SK-N-SH treated with all-trans-retinoic acid at 6 μM for 48 hours (cell line): ENCODE measurements around the gene PHLDA3.

Source experiments
- ATAC-seq: fragments of 200-7000 bp; cut with Tn5 transposase; 3 replicates; pipeline ENCODE4 v1.9.1; 2020; ENCODE audit warnings: mild to moderate bottlenecking, moderate library complexity
- ARNTL ChIP-seq: fragments of 450-650 bp; formaldehyde crosslinking; IDR thresholded peaks from 2 replicates; pipeline ENCODE4 v1.5.0; 2020; ENCODE audit warnings: low read depth, mild to moderate bottlenecking, moderate library complexity, borderline replicate concordance
- BACH2 ChIP-seq: fragments of 250-450 bp; sonication (Bioruptor Pico); IDR thresholded peaks from 2 replicates; pipeline ENCODE4 v1.9.0; 2021; ENCODE audit warnings: mild to moderate bottlenecking, borderline replicate concordance
- CREB5 ChIP-seq: fragments of 250-450 bp; sonication (Bioruptor Pico); IDR thresholded peaks from 2 replicates; pipeline ENCODE4 v1.5.1; 2020; ENCODE audit warnings: low read depth, mild to moderate bottlenecking, moderate library complexity
- CSDC2 ChIP-seq: fragments of 250-450 bp; sonication (Bioruptor Pico); IDR thresholded peaks from 2 replicates; pipeline ENCODE4 v1.5.0; 2020; ENCODE audit warnings: mild to moderate bottlenecking, moderate library complexity
- ESRRG ChIP-seq: fragments of 250-450 bp; sonication (Bioruptor Pico); IDR thresholded peaks from 2 replicates; pipeline ENCODE4 v1.6.1; 2021; ENCODE audit warnings: mild to moderate bottlenecking
- GLIS3 ChIP-seq: fragments of 250-450 bp; sonication (Bioruptor Pico); IDR thresholded peaks from 2 replicates; pipeline ENCODE4 v1.5.0; 2020; ENCODE audit warnings: mild to moderate bottlenecking, moderate library complexity
- ISL1 ChIP-seq: fragments of 250-450 bp; sonication (Bioruptor Pico); IDR thresholded peaks from 2 replicates; pipeline ENCODE4 v2.1.2; 2022; ENCODE audit warnings: mild to moderate bottlenecking, moderate library complexity
- OSR1 ChIP-seq: fragments of 250-450 bp; sonication (Bioruptor Pico); IDR thresholded peaks from 2 replicates; pipeline ENCODE4 v1.8.0; 2022; ENCODE audit warnings: moderate library complexity, mild to moderate bottlenecking, inconsistent platforms
- POU6F1 ChIP-seq: fragments of 250-450 bp; sonication (Bioruptor Pico); IDR thresholded peaks from 2 replicates; pipeline ENCODE4 v1.8.0; 2021; ENCODE audit warnings: low read depth, mild to moderate bottlenecking, moderate library complexity, borderline replicate concordance
- PPARA ChIP-seq: fragments of 250-450 bp; sonication (Bioruptor Pico); IDR thresholded peaks from 2 replicates; pipeline ENCODE4 v1.5.0; 2020; ENCODE audit warnings: mild to moderate bottlenecking, borderline replicate concordance
- RARB ChIP-seq: fragments of 250-450 bp; sonication (Bioruptor Pico); IDR thresholded peaks from 2 replicates; pipeline ENCODE4 v1.8.0; 2021; ENCODE audit warnings: mild to moderate bottlenecking, moderate library complexity
- SNAI2 ChIP-seq: fragments of 250-450 bp; sonication (Bioruptor Pico); IDR thresholded peaks from 2 replicates; pipeline ENCODE4 v1.5.0; 2020; ENCODE audit warnings: mild to moderate bottlenecking, moderate library complexity
- TCF4 ChIP-seq: fragments of 250-450 bp; sonication (Bioruptor Pico); IDR thresholded peaks from 2 replicates; pipeline ENCODE4 v1.8.0; 2021; ENCODE audit warnings: mild to moderate bottlenecking, moderate library complexity, borderline replicate concordance
- TOX ChIP-seq: fragments of 250-450 bp; sonication (Bioruptor Pico); IDR thresholded peaks from 2 replicates; pipeline ENCODE4 v1.8.0; 2021; ENCODE audit warnings: mild to moderate bottlenecking, moderate library complexity, borderline replicate concordance
- TSHZ2 ChIP-seq: fragments of 250-450 bp; sonication (Bioruptor Pico); IDR thresholded peaks from 2 replicates; pipeline ENCODE4 v1.5.0; 2020; ENCODE audit warnings: mild to moderate bottlenecking, moderate library complexity
- ZC3H10 ChIP-seq: fragments of 250-450 bp; sonication (Bioruptor Pico); IDR thresholded peaks from 2 replicates; pipeline ENCODE4 v1.5.1; 2021; ENCODE audit warnings: mild to moderate bottlenecking, moderate library complexity
- ZFP3 ChIP-seq: fragments of 250-450 bp; sonication (Bioruptor Pico); IDR thresholded peaks from 2 replicates; pipeline ENCODE4 v1.5.0; 2020; ENCODE audit warnings: mild to moderate bottlenecking, moderate library complexity
- ZFP30 ChIP-seq: fragments of 450-650 bp; formaldehyde crosslinking; IDR thresholded peaks from 2 replicates; pipeline ENCODE4 v1.5.0; 2022; ENCODE audit warnings: mild to moderate bottlenecking, moderate library complexity
- ZNF565 ChIP-seq: fragments of 450-650 bp; formaldehyde crosslinking; conservative IDR thresholded peaks from 2 replicates; pipeline ENCODE4 v1.5.0; 2020; ENCODE audit warnings: low read depth, mild to moderate bottlenecking, moderate library complexity
- ZNF70 ChIP-seq: fragments of 450-650 bp; formaldehyde crosslinking; IDR thresholded peaks from 2 replicates; pipeline ENCODE4 v1.5.0; 2020; ENCODE audit warnings: mild to moderate bottlenecking, moderate library complexity
- ZNF8 ChIP-seq: fragments of 450-650 bp; formaldehyde crosslinking; IDR thresholded peaks from 2 replicates; pipeline ENCODE4 v1.5.0; 2020; ENCODE audit warnings: mild to moderate bottlenecking, moderate library complexity
- TF ChIP-seq, protein P1 (sequence below): fragments of 250-450 bp; sonication (Bioruptor Pico); IDR thresholded peaks from 2 replicates; pipeline ENCODE4 v1.5.1; 2021; ENCODE audit warnings: mild to moderate bottlenecking, moderate library complexity

The PHLDA3 gene

GRCh38 chr1:201499191-201499590, 30.2 kb upstream of the PHLDA3 start (continued):
- TF ChIP-seq POU6F1 (CRISPR knock-in tag): no peak
- TF ChIP-seq ZC3H10 (CRISPR knock-in tag): no peak
- TF ChIP-seq BACH2: no peak
- no peak for TF ChIP-seq TOX (CRISPR knock-in tag)
- no peak for TF ChIP-seq CREB5 (CRISPR knock-in tag)
- no peak for TF ChIP-seq TSHZ2 (CRISPR knock-in tag)

GRCh38 chr1:201498621-201499020, 29.6 kb upstream of the PHLDA3 start:
- no peak for TF ChIP-seq BACH2
- no peak for TF ChIP-seq ZFP30 (CRISPR knock-in tag)
- TF ChIP-seq ZC3H10 (CRISPR knock-in tag): no peak
- no peak for TF ChIP-seq PPARA (CRISPR knock-in tag)
- no peak for TF ChIP-seq ZNF70
- no peak for TF ChIP-seq GLIS3 (CRISPR knock-in tag)
- TF ChIP-seq ISL1 (CRISPR knock-in tag): no peak
- TF ChIP-seq, protein P1, sequence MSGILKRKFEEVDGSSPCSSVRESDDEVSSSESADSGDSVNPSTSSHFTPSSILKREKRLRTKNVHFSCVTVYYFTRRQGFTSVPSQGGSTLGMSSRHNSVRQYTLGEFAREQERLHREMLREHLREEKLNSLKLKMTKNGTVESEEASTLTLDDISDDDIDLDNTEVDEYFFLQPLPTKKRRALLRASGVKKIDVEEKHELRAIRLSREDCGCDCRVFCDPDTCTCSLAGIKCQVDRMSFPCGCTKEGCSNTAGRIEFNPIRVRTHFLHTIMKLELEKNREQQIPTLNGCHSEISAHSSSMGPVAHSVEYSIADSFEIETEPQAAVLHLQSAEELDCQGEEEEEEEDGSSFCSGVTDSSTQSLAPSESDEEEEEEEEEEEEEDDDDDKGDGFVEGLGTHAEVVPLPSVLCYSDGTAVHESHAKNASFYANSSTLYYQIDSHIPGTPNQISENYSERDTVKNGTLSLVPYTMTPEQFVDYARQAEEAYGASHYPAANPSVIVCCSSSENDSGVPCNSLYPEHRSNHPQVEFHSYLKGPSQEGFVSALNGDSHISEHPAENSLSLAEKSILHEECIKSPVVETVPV: no peak
- no peak for TF ChIP-seq ZFP3 (CRISPR knock-in tag)
- TF ChIP-seq CSDC2 (CRISPR knock-in tag): no peak
- no peak for TF ChIP-seq ZNF565 (CRISPR knock-in tag)
- no peak for TF ChIP-seq TCF4 (CRISPR knock-in tag)
- TF ChIP-seq ARNTL (CRISPR knock-in tag): no peak
- no peak for TF ChIP-seq ESRRG (CRISPR knock-in tag)
- no peak for TF ChIP-seq CREB5 (CRISPR knock-in tag)
- no peak for TF ChIP-seq OSR1 (CRISPR knock-in tag)
- no peak for TF ChIP-seq ZNF8 (CRISPR knock-in tag)
- no peak for TF ChIP-seq SNAI2
- ATAC-seq: no peak

DNA sequence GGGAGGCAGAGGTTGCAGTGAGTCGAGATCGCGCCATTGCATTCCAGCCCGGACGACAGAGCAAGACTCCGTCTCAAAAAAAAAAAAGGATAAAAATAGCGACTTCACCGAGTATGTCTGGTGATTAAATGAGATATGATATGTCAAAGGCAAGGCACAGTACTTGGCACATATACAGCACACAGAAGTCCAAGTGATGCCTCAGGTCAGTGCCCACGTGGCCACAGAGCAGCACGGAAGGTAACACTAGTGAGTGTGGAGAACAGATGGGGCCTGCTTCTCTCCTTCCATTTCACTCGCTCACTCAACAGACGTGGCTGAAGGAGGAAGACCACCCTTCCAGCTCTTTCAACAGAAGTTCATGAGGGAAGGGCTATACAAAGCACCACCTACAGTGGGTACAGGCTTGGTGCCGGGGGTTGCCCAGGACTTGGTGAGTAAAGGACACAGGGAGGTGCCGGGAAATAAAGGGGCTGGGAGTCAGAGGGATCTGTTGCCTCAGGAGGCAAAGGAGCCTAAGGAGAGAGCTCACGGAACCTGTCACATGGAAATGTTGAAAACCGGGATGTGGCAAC, 29.0 kb upstream of the PHLDA3 start:
- ATAC-seq: no peak
- no peak for TF ChIP-seq TCF4 (CRISPR knock-in tag)
- no peak for TF ChIP-seq ZFP30 (CRISPR knock-in tag)
- no peak for TF ChIP-seq SNAI2
- no peak for TF ChIP-seq ZNF70
- TF ChIP-seq TOX (CRISPR knock-in tag): no peak
- TF ChIP-seq CSDC2 (CRISPR knock-in tag): no peak
- no peak for TF ChIP-seq PPARA (CRISPR knock-in tag)
- TF ChIP-seq ZFP3 (CRISPR knock-in tag): no peak
- no peak for TF ChIP-seq TSHZ2 (CRISPR knock-in tag)
- TF ChIP-seq RARB: no peak
- TF ChIP-seq CREB5 (CRISPR knock-in tag): no peak
- no peak for TF ChIP-seq ZC3H10 (CRISPR knock-in tag)
- TF ChIP-seq, protein P1: no peak
- TF ChIP-seq GLIS3 (CRISPR knock-in tag): no peak
- no peak for TF ChIP-seq BACH2
